Measurements from ENCODE around the gene GNG13. TPM values are rescaled to one million over a fixed set of nuclear protein-coding genes. Genes with fewer than 3 reads are reported as not detected.
A peak's percentile ranks its signal among the peaks of the same experiment; 100 is the strongest.

Gene GNG13
- polyA plus RNA-seq, 2 of the 4 experiments (the other 2 are of a cell fraction), result 0.09 TPM; not detected in 1

GRCh38 chr16:807347-808084 is 7.0 kb upstream of the GNG13 start (continued):
- TF ChIP-seq, protein P1, sequence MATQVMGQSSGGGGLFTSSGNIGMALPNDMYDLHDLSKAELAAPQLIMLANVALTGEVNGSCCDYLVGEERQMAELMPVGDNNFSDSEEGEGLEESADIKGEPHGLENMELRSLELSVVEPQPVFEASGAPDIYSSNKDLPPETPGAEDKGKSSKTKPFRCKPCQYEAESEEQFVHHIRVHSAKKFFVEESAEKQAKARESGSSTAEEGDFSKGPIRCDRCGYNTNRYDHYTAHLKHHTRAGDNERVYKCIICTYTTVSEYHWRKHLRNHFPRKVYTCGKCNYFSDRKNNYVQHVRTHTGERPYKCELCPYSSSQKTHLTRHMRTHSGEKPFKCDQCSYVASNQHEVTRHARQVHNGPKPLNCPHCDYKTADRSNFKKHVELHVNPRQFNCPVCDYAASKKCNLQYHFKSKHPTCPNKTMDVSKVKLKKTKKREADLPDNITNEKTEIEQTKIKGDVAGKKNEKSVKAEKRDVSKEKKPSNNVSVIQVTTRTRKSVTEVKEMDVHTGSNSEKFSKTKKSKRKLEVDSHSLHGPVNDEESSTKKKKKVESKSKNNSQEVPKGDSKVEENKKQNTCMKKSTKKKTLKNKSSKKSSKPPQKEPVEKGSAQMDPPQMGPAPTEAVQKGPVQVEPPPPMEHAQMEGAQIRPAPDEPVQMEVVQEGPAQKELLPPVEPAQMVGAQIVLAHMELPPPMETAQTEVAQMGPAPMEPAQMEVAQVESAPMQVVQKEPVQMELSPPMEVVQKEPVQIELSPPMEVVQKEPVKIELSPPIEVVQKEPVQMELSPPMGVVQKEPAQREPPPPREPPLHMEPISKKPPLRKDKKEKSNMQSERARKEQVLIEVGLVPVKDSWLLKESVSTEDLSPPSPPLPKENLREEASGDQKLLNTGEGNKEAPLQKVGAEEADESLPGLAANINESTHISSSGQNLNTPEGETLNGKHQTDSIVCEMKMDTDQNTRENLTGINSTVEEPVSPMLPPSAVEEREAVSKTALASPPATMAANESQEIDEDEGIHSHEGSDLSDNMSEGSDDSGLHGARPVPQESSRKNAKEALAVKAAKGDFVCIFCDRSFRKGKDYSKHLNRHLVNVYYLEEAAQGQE (IDR thresholded peaks at IDR 0.05), result no peak
- TF ChIP-seq MAX (IDR thresholded peaks at IDR 0.05) (peak; percentile 87), KDM5A (IDR thresholded peaks at IDR 0.05) (no peak), TP53 (CRISPR knock-in tag; IDR thresholded peaks at IDR 0.05) (0 out of 2 replicates have a peak, but pooled peaks have one; percentile 49), GATA3 (IDR thresholded peaks at IDR 0.05; ENCODE audit: borderline replicate concordance) (no peak; the same call in 1 of the 2 replicates), PHF8 (IDR thresholded peaks at IDR 0.05; ENCODE audit: borderline replicate concordance, low read depth) (peak; percentile 46)
- TF ChIP-seq, protein P2, sequence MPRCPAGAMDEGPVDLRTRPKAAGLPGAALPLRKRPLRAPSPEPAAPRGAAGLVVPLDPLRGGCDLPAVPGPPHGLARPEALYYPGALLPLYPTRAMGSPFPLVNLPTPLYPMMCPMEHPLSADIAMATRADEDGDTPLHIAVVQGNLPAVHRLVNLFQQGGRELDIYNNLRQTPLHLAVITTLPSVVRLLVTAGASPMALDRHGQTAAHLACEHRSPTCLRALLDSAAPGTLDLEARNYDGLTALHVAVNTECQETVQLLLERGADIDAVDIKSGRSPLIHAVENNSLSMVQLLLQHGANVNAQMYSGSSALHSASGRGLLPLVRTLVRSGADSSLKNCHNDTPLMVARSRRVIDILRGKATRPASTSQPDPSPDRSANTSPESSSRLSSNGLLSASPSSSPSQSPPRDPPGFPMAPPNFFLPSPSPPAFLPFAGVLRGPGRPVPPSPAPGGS (IDR thresholded peaks at IDR 0.05), result peak; percentile 57; the same call in 1 of the 3 replicates

DNA sequence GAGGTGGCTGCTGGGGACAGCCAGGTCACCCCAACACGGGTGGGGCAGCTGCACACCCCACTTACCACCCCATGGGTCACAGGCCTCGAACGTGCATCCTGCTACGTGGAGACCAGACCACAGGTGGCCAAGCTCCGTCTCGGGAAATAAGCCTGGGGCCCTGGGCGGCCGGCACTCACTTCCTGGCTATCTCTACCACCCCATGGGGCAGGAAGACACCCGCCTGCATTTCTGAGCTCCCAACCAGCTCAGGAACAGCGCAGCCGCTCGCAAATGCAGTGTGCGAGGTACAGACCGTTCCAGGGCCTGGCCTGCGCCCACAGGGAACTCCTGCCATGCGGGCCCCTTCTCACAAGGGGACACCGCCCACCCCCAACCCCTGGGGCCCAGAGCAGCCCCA is 4.9 kb upstream of the GNG13 start:
- Histone ChIP-seq H3K4me2 (no peak overlapping the region), H3K27ac (no peak overlapping the region), H3K9me3 (no peaks in the 10 kb centered on the region), H3K4me1 (peaks cover 9% of the 10 kb centered on the region; the same call in 2 of the 3 replicates), H3K4me3 (no peak overlapping the region)
- DNase-seq (ENCODE audit: low read depth in 1 of 2, low spot score in 1 of 2) (no peak), ATAC-seq (no peak), FAIRE-seq (no peak)
- TF ChIP-seq BHLHE40 (IDR thresholded peaks at IDR 0.05; ENCODE audit: low read depth, low read length) (no peak), EP300 (IDR thresholded peaks at IDR 0.05) (no peak), FOXS1 (CRISPR knock-in tag; IDR thresholded peaks at IDR 0.05) (no peak), CHD4 (IDR thresholded peaks at IDR 0.05; ENCODE audit: borderline replicate concordance) (no peak), ATOH8 (CRISPR knock-in tag; IDR thresholded peaks at IDR 0.05; ENCODE audit: low read depth) (no peak), CHD2 (IDR thresholded peaks at IDR 0.05; ENCODE audit: low read length, partially characterized antibody) (no peak), HOXB13 (CRISPR knock-in tag; IDR thresholded peaks at IDR 0.05; ENCODE audit: low read depth) (no peak), PBX3 (IDR thresholded peaks at IDR 0.05) (no peak), ESRRA (IDR thresholded peaks at IDR 0.05; ENCODE audit: borderline replicate concordance, low read length) (no peak)
- TF ChIP-seq, protein P3, sequence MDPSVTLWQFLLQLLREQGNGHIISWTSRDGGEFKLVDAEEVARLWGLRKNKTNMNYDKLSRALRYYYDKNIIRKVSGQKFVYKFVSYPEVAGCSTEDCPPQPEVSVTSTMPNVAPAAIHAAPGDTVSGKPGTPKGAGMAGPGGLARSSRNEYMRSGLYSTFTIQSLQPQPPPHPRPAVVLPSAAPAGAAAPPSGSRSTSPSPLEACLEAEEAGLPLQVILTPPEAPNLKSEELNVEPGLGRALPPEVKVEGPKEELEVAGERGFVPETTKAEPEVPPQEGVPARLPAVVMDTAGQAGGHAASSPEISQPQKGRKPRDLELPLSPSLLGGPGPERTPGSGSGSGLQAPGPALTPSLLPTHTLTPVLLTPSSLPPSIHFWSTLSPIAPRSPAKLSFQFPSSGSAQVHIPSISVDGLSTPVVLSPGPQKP (IDR thresholded peaks at IDR 0.05; ENCODE audit: low read depth, low read length), result no peak
- ChIA-PET CTCF (interaction anchor here (1.0 to 5.0 kb wide), 4 partner anchors 9 to 251 kb away, joined by 3 to 32 read pairs (median 4); no protein-coding TSS in a partner anchor), POLR2A (no interaction called here)
- WGBS (ENCODE audit: missing lambda C conversion rate), result 93% methylated on average over 17 of the region's 17 CpGs
